ENCODE measurements around the gene MTA3. TPM values are rescaled to one million over a fixed set of nuclear protein-coding genes. Genes with fewer than 3 reads are reported as not detected.

MTA3 gene
- total RNA-seq, 1 experiment from 2014 or later, result 57.1 TPM

GRCh38 chr2:42675815-42676214 lies 107.4 kb downstream of the MTA3 start:
- TF ChIP-seq, protein P1, sequence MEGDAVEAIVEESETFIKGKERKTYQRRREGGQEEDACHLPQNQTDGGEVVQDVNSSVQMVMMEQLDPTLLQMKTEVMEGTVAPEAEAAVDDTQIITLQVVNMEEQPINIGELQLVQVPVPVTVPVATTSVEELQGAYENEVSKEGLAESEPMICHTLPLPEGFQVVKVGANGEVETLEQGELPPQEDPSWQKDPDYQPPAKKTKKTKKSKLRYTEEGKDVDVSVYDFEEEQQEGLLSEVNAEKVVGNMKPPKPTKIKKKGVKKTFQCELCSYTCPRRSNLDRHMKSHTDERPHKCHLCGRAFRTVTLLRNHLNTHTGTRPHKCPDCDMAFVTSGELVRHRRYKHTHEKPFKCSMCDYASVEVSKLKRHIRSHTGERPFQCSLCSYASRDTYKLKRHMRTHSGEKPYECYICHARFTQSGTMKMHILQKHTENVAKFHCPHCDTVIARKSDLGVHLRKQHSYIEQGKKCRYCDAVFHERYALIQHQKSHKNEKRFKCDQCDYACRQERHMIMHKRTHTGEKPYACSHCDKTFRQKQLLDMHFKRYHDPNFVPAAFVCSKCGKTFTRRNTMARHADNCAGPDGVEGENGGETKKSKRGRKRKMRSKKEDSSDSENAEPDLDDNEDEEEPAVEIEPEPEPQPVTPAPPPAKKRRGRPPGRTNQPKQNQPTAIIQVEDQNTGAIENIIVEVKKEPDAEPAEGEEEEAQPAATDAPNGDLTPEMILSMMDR (conservative IDR thresholded peaks at IDR 0.05; ENCODE audit: low read depth, low read length), result no peak
- TF ChIP-seq EZH2 (IDR thresholded peaks at IDR 0.05; ENCODE audit: borderline replicate concordance, low read depth, low read length, poor library complexity, severe bottlenecking), result no peak
- ChIA-PET CTCF (interaction anchor here (0.5 kb wide), 1 partner anchor 14 kb away, joined by 4 read pairs; no protein-coding TSS in a partner anchor), POLR2A (ENCODE audit: low non-redundant PET) (interaction anchor here (1.1 kb wide), 1 partner anchor 135 kb away, joined by 4 read pairs; no protein-coding TSS in a partner anchor)
- no peak for DNase-seq (ENCODE audit: low spot score)
- Histone ChIP-seq H3K27ac (ENCODE audit: low read depth, low read length, poor library complexity, severe bottlenecking) (no peak overlapping the region), H3K27me3 (replicated peaks; ENCODE audit: insufficient read depth, low read depth, low read length, poor library complexity) (no peaks in the 10 kb centered on the region), H3K4me3 (ENCODE audit: low read depth, low read length, poor library complexity, severe bottlenecking) (no peak overlapping the region), H3K4me1 (ENCODE audit: insufficient read depth, low read length, poor library complexity, severe bottlenecking) (no peaks in the 10 kb centered on the region), H3K9me3 (ENCODE audit: low read depth, low read length, poor library complexity, severe bottlenecking) (no peaks in the 10 kb centered on the region), H3K36me3 (ENCODE audit: insufficient read depth, low read length, poor library complexity, severe bottlenecking) (no peaks in the 10 kb centered on the region)
- no TSS peak for BruUV-seq (replicated peaks)
- intact Hi-C loops (cut with micrococcal nuclease; ENCODE audit: unreplicated experiment), result no loop called here

GRCh38 chr2:42685303-42685702 lies 116.9 kb downstream of the MTA3 start:
- no peaks in the 10 kb centered on the region for H3K4me1 ChIP-seq (ENCODE audit: insufficient read depth, low read length, poor library complexity, severe bottlenecking)

GRCh38 chr2:42693013-42693615 lies 124.7 kb downstream of the MTA3 start:
- Histone ChIP-seq H3K27me3 (replicated peaks; ENCODE audit: insufficient read depth, low read depth, low read length, poor library complexity) (no peaks in the 10 kb centered on the region), H3K27ac (ENCODE audit: low read depth, low read length, poor library complexity, severe bottlenecking) (no peak overlapping the region), H3K36me3 (ENCODE audit: insufficient read depth, low read length, poor library complexity, severe bottlenecking) (no peaks in the 10 kb centered on the region), H3K4me1 (ENCODE audit: insufficient read depth, low read length, poor library complexity, severe bottlenecking) (no peaks in the 10 kb centered on the region), H3K4me3 (ENCODE audit: low read depth, low read length, poor library complexity, severe bottlenecking) (no peak overlapping the region), H3K9me3 (ENCODE audit: low read depth, low read length, poor library complexity, severe bottlenecking) (no peaks in the 10 kb centered on the region)
- no peak for DNase-seq (ENCODE audit: low spot score)
- no TSS peak for BruUV-seq (replicated peaks)
- intact Hi-C loops (cut with micrococcal nuclease; ENCODE audit: unreplicated experiment), result no loop called here
- ChIA-PET POLR2A (ENCODE audit: low non-redundant PET) (no interaction called here), CTCF (no interaction called here)
- no peak for TF ChIP-seq EZH2 (IDR thresholded peaks at IDR 0.05; ENCODE audit: borderline replicate concordance, low read depth, low read length, poor library complexity, severe bottlenecking)
- TF ChIP-seq, protein P1 (conservative IDR thresholded peaks at IDR 0.05; ENCODE audit: low read depth, low read length), result no peak

More at GRCh38 chr2:42685303-42685702, 116.9 kb downstream of the MTA3 start:
- Histone ChIP-seq H3K4me3 (ENCODE audit: low read depth, low read length, poor library complexity, severe bottlenecking) (no peak overlapping the region), H3K9me3 (ENCODE audit: low read depth, low read length, poor library complexity, severe bottlenecking) (no peaks in the 10 kb centered on the region), H3K27me3 (replicated peaks; ENCODE audit: insufficient read depth, low read depth, low read length, poor library complexity) (no peaks in the 10 kb centered on the region), H3K36me3 (ENCODE audit: insufficient read depth, low read length, poor library complexity, severe bottlenecking) (no peaks in the 10 kb centered on the region), H3K27ac (ENCODE audit: low read depth, low read length, poor library complexity, severe bottlenecking) (no peak overlapping the region)
- intact Hi-C loops (cut with micrococcal nuclease; ENCODE audit: unreplicated experiment), result no loop called here
- TF ChIP-seq, protein P1 (conservative IDR thresholded peaks at IDR 0.05; ENCODE audit: low read depth, low read length), result no peak
- no peak for TF ChIP-seq EZH2 (IDR thresholded peaks at IDR 0.05; ENCODE audit: borderline replicate concordance, low read depth, low read length, poor library complexity, severe bottlenecking)
- DNase-seq (ENCODE audit: low spot score), result no peak
- BruUV-seq (replicated peaks), result no TSS peak
- ChIA-PET CTCF (no interaction called here), POLR2A (ENCODE audit: low non-redundant PET) (no interaction called here)

Data from A673 (cell line).